Liver (tissue), 9 donors: ENCODE measurements around the gene LENEP. TPM values are rescaled to one million over a fixed set of nuclear protein-coding genes. Genes with fewer than 3 reads are reported as not detected.

Experiments
- DNase-seq: peaks from one replicate; pipeline ENCODE4 v3.0.0-alpha.2; 2017; ENCODE audit warnings: low spot score
- H3K27ac ChIP-seq, 2 donors: one replicate each; pipeline ENCODE4 v1.7.0; 2013; ENCODE audit warnings: inconsistent platforms in 2 of 2, low read length in 2 of 2, control low read depth in 1 of 2, low read depth in 1 of 2, mild to moderate bottlenecking in 1 of 2
- H3K27me3 ChIP-seq, 4 donors: one replicate each; pipeline versions ENCODE4 v1.6.1 to v1.7.0; 2013; ENCODE audit warnings: low read length in 3 of 4, inconsistent platforms in 1 of 4, mild to moderate bottlenecking in 1 of 4, moderate library complexity in 1 of 4; ENCODE audit not compliant: control insufficient read depth in 4 of 4, insufficient read depth in 4 of 4
- H3K36me3 ChIP-seq, 4 donors: one replicate each; pipeline versions ENCODE4 v1.6.1 to v1.7.0; 2013; ENCODE audit warnings: low read length in 3 of 4, mild to moderate bottlenecking in 3 of 4, low read depth in 1 of 4, moderate library complexity in 1 of 4; ENCODE audit not compliant: control insufficient read depth in 4 of 4, insufficient read depth in 3 of 4
- H3K4me1 ChIP-seq, 4 donors: one replicate each; pipeline versions ENCODE4 v1.6.1 to v1.7.0; 2013; ENCODE audit warnings: low read length in 3 of 4, mild to moderate bottlenecking in 3 of 4, moderate library complexity in 1 of 4; ENCODE audit not compliant: control insufficient read depth in 4 of 4, insufficient read depth in 4 of 4
- H3K4me3 ChIP-seq, 3 donors: one replicate each; pipeline versions ENCODE4 v1.6.1 to v1.7.0; 2013; ENCODE audit warnings: low read length in 3 of 3, control low read depth in 1 of 3, low read depth in 1 of 3, mild to moderate bottlenecking in 1 of 3
- H3K9ac ChIP-seq, 2 donors: one replicate each; pipeline ENCODE4 v1.7.0; 2013; ENCODE audit warnings: low read length in 2 of 2, mild to moderate bottlenecking in 2 of 2, moderate library complexity in 2 of 2, control low read depth in 1 of 2, low read depth in 1 of 2
- H3K9me3 ChIP-seq, 4 donors: one replicate each; pipeline versions ENCODE4 v1.6.1 to v1.7.0; 2013; ENCODE audit warnings: low read length in 3 of 4; ENCODE audit not compliant: control insufficient read depth in 4 of 4
- EGR1 ChIP-seq, 2 donors: IDR thresholded peaks; 2 replicates each; pipeline ENCODE4 v1.6.1; 2016 to 2018; ENCODE audit warnings: antibody characterized with exemption in 2 of 2, low read depth in 2 of 2
- FOXA1 ChIP-seq: IDR thresholded peaks from 2 replicates; pipeline ENCODE4 v1.6.1; 2016; ENCODE audit warnings: antibody characterized with exemption
- FOXA2 ChIP-seq: IDR thresholded peaks from 2 replicates; pipeline ENCODE4 v1.6.1; 2016; ENCODE audit warnings: antibody characterized with exemption
- GABPA ChIP-seq, 2 donors: IDR thresholded peaks in 1 of 2; conservative IDR thresholded peaks in 1 of 2; 2 replicates each; pipeline ENCODE4 v1.6.1; 2016; ENCODE audit warnings: antibody characterized with exemption in 2 of 2, mild to moderate bottlenecking in 1 of 2, moderate library complexity in 1 of 2
- HNF4G ChIP-seq: IDR thresholded peaks from 2 replicates; pipeline ENCODE4 v1.6.1; 2016; ENCODE audit warnings: antibody characterized with exemption
- JUND ChIP-seq, 2 donors: IDR thresholded peaks; 2 replicates each; pipeline ENCODE4 v1.6.1; 2016; ENCODE audit warnings: antibody characterized with exemption in 2 of 2
- MAX ChIP-seq: IDR thresholded peaks from 2 replicates; pipeline ENCODE4 v1.6.1; 2016; ENCODE audit warnings: antibody characterized with exemption
- NR2F2 ChIP-seq: IDR thresholded peaks from 2 replicates; pipeline ENCODE4 v1.6.1; 2016; ENCODE audit warnings: antibody characterized with exemption
- RAD21 ChIP-seq, 2 donors: IDR thresholded peaks; 2 replicates each; pipeline ENCODE4 v1.6.1; 2016; ENCODE audit warnings: antibody characterized with exemption in 2 of 2, mild to moderate bottlenecking in 2 of 2
- REST ChIP-seq: IDR thresholded peaks from 2 replicates; pipeline ENCODE4 v1.6.1; 2016; ENCODE audit warnings: antibody characterized with exemption, mild to moderate bottlenecking
- SP1 ChIP-seq: IDR thresholded peaks from 2 replicates; pipeline ENCODE4 v1.6.1; 2018; ENCODE audit warnings: antibody characterized with exemption, mild to moderate bottlenecking
- TAF1 ChIP-seq: conservative IDR thresholded peaks from 2 replicates; pipeline ENCODE4 v1.6.1; 2016; ENCODE audit warnings: antibody characterized with exemption, mild to moderate bottlenecking
- YY1 ChIP-seq: IDR thresholded peaks from 2 replicates; pipeline ENCODE4 v1.6.1; 2016; ENCODE audit warnings: antibody characterized with exemption, mild to moderate bottlenecking
- WGBS: extraction: QIAGEN DNeasy Blood & Tissue Kit; methylation state at CpG from one replicate; pipeline ENCODE4 v1.1.7; 2013; 5-methylcytosine and 5-hydroxymethylcytosine counted together
- polyA plus RNA-seq, 2 donors: library from polyadenylated mRNA; stranded (reverse) in 1 of 2; unstranded in 1 of 2; fragments of 200-250 nt in 1 of 2; fragments of >200 nt in 1 of 2; fragmentation: Nextera tagmentation in 1 of 2; extraction: Ambion mirVana in 1 of 2; gene quantifications; one replicate each; pipeline versions ENCODE4 v1.2.1 to v1.2.3, GENCODE V29; 2013 to 2015
- total RNA-seq, 2 donors: library from RNA; depleted of rRNA; stranded (reverse); fragments of >200 nt; gene quantifications; one replicate each; pipeline ENCODE4 v1.2.3, GENCODE V29; 2014
- TF ChIP-seq, protein P1 (sequence below): fragments of 150-350 bp; IDR thresholded peaks from 2 replicates; pipeline ENCODE4 v1.5.1; 2017; ENCODE audit warnings: improper control_type of control experiment, low read depth, low read length; ENCODE audit not compliant: missing input control
- TF ChIP-seq, protein P2 (sequence below): IDR thresholded peaks from 2 replicates; pipeline ENCODE4 v1.6.1; 2016; ENCODE audit warnings: antibody characterized with exemption
- donor health status: healthy.
- donor health status: healthy.
- donor health status: healthy.
- donor health status: healthy.
- donor health status: healthy.

Gene LENEP
- total and polyA plus RNA-seq, 4 donors: 0.42 TPM; not detected in 3

GRCh38 chr1:155029513-155030242 lies 36.3 kb downstream of the LENEP start:
- Histone ChIP-seq H3K4me3 (no peak overlapping the region), H3K9me3 (no peaks in the 10 kb centered on the region), H3K4me1 (peaks cover 0 to 9% (median 2%) of the 10 kb centered on the region in 4 donors), H3K27me3 (no peaks in the 10 kb centered on the region), H3K9ac (no peak overlapping the region), H3K36me3 (no peaks in the 10 kb centered on the region), H3K27ac (no peak overlapping the region)
- WGBS: 92% methylated on average over 16 of the region's 16 CpGs
- TF ChIP-seq SP1: no peak
- TF ChIP-seq GABPA (IDR thresholded peaks at IDR 0.05 in 1 of 2, conservative IDR thresholded peaks at IDR 0.05 in 1 of 2): no peak
- TF ChIP-seq YY1: no peak
- TF ChIP-seq TAF1: no peak
- TF ChIP-seq NR2F2: no peak
- DNase-seq: no peak

GRCh38 chr1:155030243-155030795 lies 36.9 kb downstream of the LENEP start:
- peaks cover 0 to 4% (median 2%) of the 10 kb centered on the region in 4 donors for H3K4me1 ChIP-seq
- no peak overlapping the region for H3K4me3 ChIP-seq
- 94% methylated on average over 15 of the region's 15 CpGs for WGBS
- H3K36me3 ChIP-seq: no peaks in the 10 kb centered on the region
- H3K9ac ChIP-seq: no peak overlapping the region
- no peak for DNase-seq
- H3K9me3 ChIP-seq: no peaks in the 10 kb centered on the region
- H3K27me3 ChIP-seq: no peaks in the 10 kb centered on the region
- no peak overlapping the region for H3K27ac ChIP-seq
- TF ChIP-seq, protein P1, sequence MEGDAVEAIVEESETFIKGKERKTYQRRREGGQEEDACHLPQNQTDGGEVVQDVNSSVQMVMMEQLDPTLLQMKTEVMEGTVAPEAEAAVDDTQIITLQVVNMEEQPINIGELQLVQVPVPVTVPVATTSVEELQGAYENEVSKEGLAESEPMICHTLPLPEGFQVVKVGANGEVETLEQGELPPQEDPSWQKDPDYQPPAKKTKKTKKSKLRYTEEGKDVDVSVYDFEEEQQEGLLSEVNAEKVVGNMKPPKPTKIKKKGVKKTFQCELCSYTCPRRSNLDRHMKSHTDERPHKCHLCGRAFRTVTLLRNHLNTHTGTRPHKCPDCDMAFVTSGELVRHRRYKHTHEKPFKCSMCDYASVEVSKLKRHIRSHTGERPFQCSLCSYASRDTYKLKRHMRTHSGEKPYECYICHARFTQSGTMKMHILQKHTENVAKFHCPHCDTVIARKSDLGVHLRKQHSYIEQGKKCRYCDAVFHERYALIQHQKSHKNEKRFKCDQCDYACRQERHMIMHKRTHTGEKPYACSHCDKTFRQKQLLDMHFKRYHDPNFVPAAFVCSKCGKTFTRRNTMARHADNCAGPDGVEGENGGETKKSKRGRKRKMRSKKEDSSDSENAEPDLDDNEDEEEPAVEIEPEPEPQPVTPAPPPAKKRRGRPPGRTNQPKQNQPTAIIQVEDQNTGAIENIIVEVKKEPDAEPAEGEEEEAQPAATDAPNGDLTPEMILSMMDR: no peak
- TF ChIP-seq YY1 (no peak), EGR1 (IDR thresholded peaks at IDR 0.05; ENCODE audit: low read depth in 2 of 2) (no peak), MAX (no peak), HNF4G (no peak), JUND (IDR thresholded peaks at IDR 0.05) (no peak), SP1 (no peak), NR2F2 (no peak), GABPA (IDR thresholded peaks at IDR 0.05 in 1 of 2, conservative IDR thresholded peaks at IDR 0.05 in 1 of 2) (no peak)

- Histone ChIP-seq H3K9ac (no peak overlapping the region), H3K4me1 (no peaks in the 10 kb centered on the region), H3K36me3 (no peaks in the 10 kb centered on the region), H3K9me3 (no peaks in the 10 kb centered on the region), H3K27ac (no peak overlapping the region), H3K4me3 (no peak overlapping the region), H3K27me3 (no peaks in the 10 kb centered on the region)
- TF ChIP-seq RAD21 (IDR thresholded peaks at IDR 0.05) (no peak), FOXA1 (no peak), NR2F2 (no peak), TAF1 (no peak), FOXA2 (no peak), SP1 (no peak), REST (no peak)
- TF ChIP-seq, protein P2, sequence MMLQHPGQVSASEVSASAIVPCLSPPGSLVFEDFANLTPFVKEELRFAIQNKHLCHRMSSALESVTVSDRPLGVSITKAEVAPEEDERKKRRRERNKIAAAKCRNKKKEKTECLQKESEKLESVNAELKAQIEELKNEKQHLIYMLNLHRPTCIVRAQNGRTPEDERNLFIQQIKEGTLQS: no peak
- no peak for DNase-seq
- WGBS: 94% methylated on average over 11 of the region's 11 CpGs
Measured at GRCh38 chr1:155030899-155031298, 37.5 kb downstream of the LENEP start.
